GM18520 (cell line): ENCODE results near the gene SSH3.

Experiments used
- ATAC-seq: cut with Tn5 transposase; IDR thresholded peaks from one replicate; pipeline ENCODE4 v1.9.1; 2021; ENCODE audit not compliant: unreplicated experiment

Gene SSH3

GRCh38 chr11:67344264-67344663 lies 40.9 kb downstream of the SSH3 start:
- ATAC-seq, result no peak

- no peak for ATAC-seq
These were observed 42.1 kb downstream of the SSH3 start for GRCh38 chr11:67345247-67345919.

GRCh38 chr11:67345920-67346819 lies 42.8 kb downstream of the SSH3 start:
- ATAC-seq, result no peak

- no peak for ATAC-seq
These were observed 44.8 kb downstream of the SSH3 start for GRCh38 chr11:67347964-67348749.

- no peak for ATAC-seq
These were observed 45.7 kb downstream of the SSH3 start for GRCh38 chr11:67349036-67349435.

GRCh38 chr11:67349457-67349856 lies 46.1 kb downstream of the SSH3 start:
- no peak for ATAC-seq

- ATAC-seq, result no peak
These were observed 46.7 kb downstream of the SSH3 start for GRCh38 chr11:67349928-67350465.

GRCh38 chr11:67351275-67352005 lies 48.1 kb downstream of the SSH3 start:
- ATAC-seq, result no peak

GRCh38 chr11:67352546-67353316 lies 49.4 kb downstream of the SSH3 start:
- ATAC-seq, result no peak

- peak; percentile 57 for ATAC-seq
These were observed 50.2 kb downstream of the SSH3 start, which contains the start of gene POLD4 for GRCh38 chr11:67353317-67354074. Gene POLD4, minus strand, starts transcription at chr11:67353546. Its CDS starts 147 bp downstream, at chr11:67353399.

- no peak for ATAC-seq
These were observed 51.0 kb downstream of the SSH3 start for GRCh38 chr11:67354075-67355022.

GRCh38 chr11:67355023-67355793 lies 51.9 kb downstream of the SSH3 start:
- no peak for ATAC-seq

- ATAC-seq, result no peak
These were observed 52.6 kb downstream of the SSH3 start for GRCh38 chr11:67355794-67356386.

GRCh38 chr11:67356387-67356863 lies 53.1 kb downstream of the SSH3 start:
- no peak for ATAC-seq

GRCh38 chr11:67356864-67357561 lies 53.7 kb downstream of the SSH3 start:
- no peak for ATAC-seq
